ENCODE data around the gene A1BG.

Gene A1BG

GRCh38 chr19:58352760-58353671 lies at the start of gene A1BG:
Gene A1BG, minus strand, starts transcription at chr19:58353492. Its CDS starts 55 bp downstream, at chr19:58353437.
- DNase-seq, result no peak

GRCh38 chr19:58401840-58402421 lies 48.6 kb upstream of the A1BG start:
- no peak for DNase-seq

- DNase-seq, result peak; percentile 100
These were observed 47.9 kb upstream of the A1BG start for GRCh38 chr19:58400916-58401839.

GRCh38 chr19:58400316-58400915 lies 47.1 kb upstream of the A1BG start:
- DNase-seq, result no peak

- no peak for DNase-seq
These were observed 46.6 kb upstream of the A1BG start for GRCh38 chr19:58399903-58400302.

GRCh38 chr19:58398545-58398944 lies 45.3 kb upstream of the A1BG start:
- DNase-seq, result no peak

GRCh38 chr19:58398087-58398486 lies 44.8 kb upstream of the A1BG start:
- DNase-seq, result no peak

GRCh38 chr19:58397533-58398037 lies 44.3 kb upstream of the A1BG start:
- DNase-seq, result no peak

- DNase-seq, result no peak
These were observed 43.6 kb upstream of the A1BG start for GRCh38 chr19:58396691-58397532.

- no peak for DNase-seq
These were observed 42.8 kb upstream of the A1BG start for GRCh38 chr19:58395979-58396627.

GRCh38 chr19:58395220-58395978 lies 42.1 kb upstream of the A1BG start, which contains the start of gene RNF225:
Gene RNF225, plus strand, starts transcription at chr19:58395656. Its CDS starts 434 bp downstream, at chr19:58396090.
- DNase-seq, result no peak

- DNase-seq, result no peak
These were observed 41.5 kb upstream of the A1BG start for GRCh38 chr19:58394821-58395219.

GRCh38 chr19:58393725-58394033 lies 40.4 kb upstream of the A1BG start:
- DNase-seq, result no peak

- DNase-seq, result no peak
These were observed 39.8 kb upstream of the A1BG start for GRCh38 chr19:58392945-58393724.

GRCh38 chr19:58388175-58388526 lies 34.9 kb upstream of the A1BG start:
- no peak for DNase-seq

- no peak for DNase-seq
These were observed 34.3 kb upstream of the A1BG start for GRCh38 chr19:58387338-58388174.

GRCh38 chr19:58386576-58387337 lies 33.5 kb upstream of the A1BG start, which contains the start of gene RPS5:
Gene RPS5, plus strand, starts transcription at chr19:58387269. Its CDS starts 869 bp downstream, at chr19:58388138.
- peak; percentile 98 to 99 for DNase-seq

Data from NCI-H1930 (cell line).